ENCODE results near the gene KCNK5. TPM values are rescaled to one million over a fixed set of nuclear protein-coding genes. Genes with fewer than 3 reads are reported as not detected.

The KCNK5 gene
- 0.87 TPM for total RNA-seq
- long read RNA-seq, result 0 reads

GRCh38 chr6:39228992-39229767, at the start of gene KCNK5:
Gene KCNK5, minus strand, starts transcription at chr6:39229475. Its CDS starts 364 bp downstream, at chr6:39229111.
- peak; percentile 95 for DNase-seq (ENCODE audit: low spot score)

- no peak for DNase-seq (ENCODE audit: low spot score)
These were observed 47.2 kb upstream of the KCNK5 start for GRCh38 chr6:39276379-39276995.

GRCh38 chr6:39274903-39275302, 45.6 kb upstream of the KCNK5 start:
- DNase-seq (ENCODE audit: low spot score), result peak; percentile 28

- DNase-seq (ENCODE audit: low spot score), result no peak
These were observed 45.2 kb upstream of the KCNK5 start for GRCh38 chr6:39274471-39274870.

- peak; percentile 88 for DNase-seq (ENCODE audit: low spot score)
These were observed 44.1 kb upstream of the KCNK5 start for GRCh38 chr6:39273406-39273821.

- no peak for DNase-seq (ENCODE audit: low spot score)
These were observed 40.7 kb upstream of the KCNK5 start for GRCh38 chr6:39269961-39270360.

GRCh38 chr6:39268721-39269120, 39.4 kb upstream of the KCNK5 start:
- no peak for DNase-seq (ENCODE audit: low spot score)

- no peak for DNase-seq (ENCODE audit: low spot score)
These were observed 38.9 kb upstream of the KCNK5 start for GRCh38 chr6:39268171-39268570.

- DNase-seq (ENCODE audit: low spot score), result no peak
These were observed 37.6 kb upstream of the KCNK5 start for GRCh38 chr6:39266782-39267355.

GRCh38 chr6:39266375-39266774, 37.1 kb upstream of the KCNK5 start:
- DNase-seq (ENCODE audit: low spot score), result no peak

GRCh38 chr6:39263303-39264037, 34.2 kb upstream of the KCNK5 start:
- no peak for DNase-seq (ENCODE audit: low spot score)

- no peak for DNase-seq (ENCODE audit: low spot score)
These were observed 32.5 kb upstream of the KCNK5 start for GRCh38 chr6:39261751-39262150.

GRCh38 chr6:39260953-39261352, 31.7 kb upstream of the KCNK5 start:
- no peak for DNase-seq (ENCODE audit: low spot score)

GRCh38 chr6:39260456-39260855, 31.2 kb upstream of the KCNK5 start:
- peak; percentile 6 for DNase-seq (ENCODE audit: low spot score)

- DNase-seq (ENCODE audit: low spot score), result no peak
These were observed 27.1 kb upstream of the KCNK5 start for GRCh38 chr6:39256294-39256940.

- DNase-seq (ENCODE audit: low spot score), result no peak
These were observed 25.8 kb upstream of the KCNK5 start for GRCh38 chr6:39254999-39255535.

- DNase-seq (ENCODE audit: low spot score), result peak; percentile 12
These were observed 22.1 kb upstream of the KCNK5 start for GRCh38 chr6:39251406-39251805.

- DNase-seq (ENCODE audit: low spot score), result no peak
These were observed 21.2 kb upstream of the KCNK5 start for GRCh38 chr6:39250507-39250906.

- DNase-seq (ENCODE audit: low spot score), result no peak
These were observed 20.0 kb upstream of the KCNK5 start for GRCh38 chr6:39249278-39249677.

GRCh38 chr6:39247667-39248194, 18.5 kb upstream of the KCNK5 start:
- DNase-seq (ENCODE audit: low spot score), result no peak

GRCh38 chr6:39243809-39244208, 14.5 kb upstream of the KCNK5 start:
- peak; percentile 89 for DNase-seq (ENCODE audit: low spot score)
